Gastrocnemius medialis (tissue), 4 donors: ENCODE results near the gene UBR4.
A peak's percentile ranks its signal among the peaks of the same experiment; 100 is the strongest.

Experiments
- CTCF ChIP-seq, 5 experiments: fragments of 450-650 bp in 3 of 5; fragments of 200-600 bp in 2 of 5; sonication (generic) in 2 of 5; IDR thresholded peaks in 4 of 5; conservative IDR thresholded peaks in 1 of 5; 1 replicate in 4 of 5; 2 replicates in 1 of 5; pipeline ENCODE4 v1.5.1; 2016 to 2019; ENCODE audit warnings: antibody characterized with exemption in 5 of 5, mild to moderate bottlenecking in 3 of 5, moderate library complexity in 3 of 5
- POLR2A ChIP-seq, 2 donors: fragments of 450-650 bp; IDR thresholded peaks; one replicate each; pipeline ENCODE4 v1.6.1; 2017; ENCODE audit warnings: antibody characterized with exemption in 2 of 2, mild to moderate bottlenecking in 2 of 2, moderate library complexity in 2 of 2

- TF ChIP-seq CTCF (IDR thresholded peaks at IDR 0.05 in 4 of 5, conservative IDR thresholded peaks at IDR 0.05 in 1 of 5) (peak in 1 of 5 experiments; percentile 13), POLR2A (IDR thresholded peaks at IDR 0.05) (no peak)
Measured at GRCh38 chr1:19067182-19067911, 142.7 kb downstream of the UBR4 start.
